Measurements from ENCODE around the gene G6PC3.

G6PC3 gene

DNA sequence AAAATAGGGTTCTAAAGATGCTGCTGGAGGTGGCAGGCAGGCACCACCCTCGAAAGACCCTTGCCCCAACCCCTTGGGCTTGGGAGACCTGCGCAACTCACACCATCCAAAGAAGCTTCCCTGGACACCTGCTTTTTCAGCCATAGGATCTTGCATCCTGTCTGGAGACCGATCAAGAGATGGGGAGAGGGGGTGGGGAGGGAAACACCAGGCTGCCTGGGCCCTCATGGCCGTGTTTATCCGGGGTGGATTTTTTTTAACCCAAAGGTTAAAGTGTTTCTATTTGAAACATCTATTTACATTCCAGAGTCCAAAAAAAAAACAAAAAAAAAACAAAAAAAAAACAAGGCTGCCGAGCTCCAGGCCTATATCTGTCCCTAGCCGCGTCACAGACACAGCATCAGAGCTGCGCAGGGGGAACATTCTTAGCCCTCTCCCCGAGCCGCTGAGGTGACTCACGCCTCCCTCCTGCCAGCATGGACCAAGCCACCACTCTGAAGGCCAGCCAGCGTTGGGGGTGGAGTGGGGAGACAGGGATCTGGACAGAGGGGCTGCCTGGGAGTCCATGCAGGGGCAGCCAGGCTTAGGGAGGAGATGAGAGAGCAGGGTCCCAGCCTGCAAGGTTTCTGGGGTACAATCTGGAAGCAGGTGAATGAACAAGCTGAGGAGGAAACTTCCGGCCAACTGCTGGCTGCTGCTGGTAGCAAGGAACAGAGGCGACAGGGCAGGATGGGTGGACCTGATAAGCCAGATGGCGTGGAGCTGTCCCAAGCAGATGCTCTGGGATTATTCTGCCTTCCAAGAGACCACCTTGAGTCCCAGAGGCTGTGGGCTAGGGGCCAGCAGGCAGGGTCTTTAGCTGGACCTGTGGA, 38.1 kb downstream of the G6PC3 start:
- peak; percentile 87 for DNase-seq (ENCODE audit: extremely low read depth, low read depth)
- 0 out of 2 replicates have a peak overlapping the region, but pooled peaks have one; percentile 2 for H3K4me3 ChIP-seq (replicated peaks; ENCODE audit: low read depth, low read length)
- TF ChIP-seq, protein P1, sequence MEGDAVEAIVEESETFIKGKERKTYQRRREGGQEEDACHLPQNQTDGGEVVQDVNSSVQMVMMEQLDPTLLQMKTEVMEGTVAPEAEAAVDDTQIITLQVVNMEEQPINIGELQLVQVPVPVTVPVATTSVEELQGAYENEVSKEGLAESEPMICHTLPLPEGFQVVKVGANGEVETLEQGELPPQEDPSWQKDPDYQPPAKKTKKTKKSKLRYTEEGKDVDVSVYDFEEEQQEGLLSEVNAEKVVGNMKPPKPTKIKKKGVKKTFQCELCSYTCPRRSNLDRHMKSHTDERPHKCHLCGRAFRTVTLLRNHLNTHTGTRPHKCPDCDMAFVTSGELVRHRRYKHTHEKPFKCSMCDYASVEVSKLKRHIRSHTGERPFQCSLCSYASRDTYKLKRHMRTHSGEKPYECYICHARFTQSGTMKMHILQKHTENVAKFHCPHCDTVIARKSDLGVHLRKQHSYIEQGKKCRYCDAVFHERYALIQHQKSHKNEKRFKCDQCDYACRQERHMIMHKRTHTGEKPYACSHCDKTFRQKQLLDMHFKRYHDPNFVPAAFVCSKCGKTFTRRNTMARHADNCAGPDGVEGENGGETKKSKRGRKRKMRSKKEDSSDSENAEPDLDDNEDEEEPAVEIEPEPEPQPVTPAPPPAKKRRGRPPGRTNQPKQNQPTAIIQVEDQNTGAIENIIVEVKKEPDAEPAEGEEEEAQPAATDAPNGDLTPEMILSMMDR (IDR thresholded peaks at IDR 0.05; ENCODE audit: low read depth, low read length, missing control alignments), result no peak

DNA sequence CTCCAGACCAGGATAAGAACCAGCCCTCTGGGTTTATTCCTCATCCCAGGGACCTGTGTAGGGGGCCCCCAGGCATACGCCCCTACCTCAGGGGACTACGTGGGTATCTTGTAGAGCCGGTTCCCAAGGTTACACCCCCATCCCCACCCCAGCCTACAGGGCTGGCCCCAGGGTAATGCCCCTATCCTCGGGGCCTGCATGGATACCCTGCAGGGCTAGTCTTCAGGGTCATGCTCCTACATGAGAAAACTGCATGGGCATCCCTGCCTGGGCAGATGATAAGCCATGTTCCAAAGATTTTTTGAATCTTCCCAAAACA, 38.7 kb downstream of the G6PC3 start:
- TF ChIP-seq, protein P1 (IDR thresholded peaks at IDR 0.05; ENCODE audit: low read depth, low read length, missing control alignments), result no peak
- 0 out of 2 replicates have a peak overlapping the region, but pooled peaks have one; percentile 2 for H3K4me3 ChIP-seq (replicated peaks; ENCODE audit: low read depth, low read length)

DNA sequence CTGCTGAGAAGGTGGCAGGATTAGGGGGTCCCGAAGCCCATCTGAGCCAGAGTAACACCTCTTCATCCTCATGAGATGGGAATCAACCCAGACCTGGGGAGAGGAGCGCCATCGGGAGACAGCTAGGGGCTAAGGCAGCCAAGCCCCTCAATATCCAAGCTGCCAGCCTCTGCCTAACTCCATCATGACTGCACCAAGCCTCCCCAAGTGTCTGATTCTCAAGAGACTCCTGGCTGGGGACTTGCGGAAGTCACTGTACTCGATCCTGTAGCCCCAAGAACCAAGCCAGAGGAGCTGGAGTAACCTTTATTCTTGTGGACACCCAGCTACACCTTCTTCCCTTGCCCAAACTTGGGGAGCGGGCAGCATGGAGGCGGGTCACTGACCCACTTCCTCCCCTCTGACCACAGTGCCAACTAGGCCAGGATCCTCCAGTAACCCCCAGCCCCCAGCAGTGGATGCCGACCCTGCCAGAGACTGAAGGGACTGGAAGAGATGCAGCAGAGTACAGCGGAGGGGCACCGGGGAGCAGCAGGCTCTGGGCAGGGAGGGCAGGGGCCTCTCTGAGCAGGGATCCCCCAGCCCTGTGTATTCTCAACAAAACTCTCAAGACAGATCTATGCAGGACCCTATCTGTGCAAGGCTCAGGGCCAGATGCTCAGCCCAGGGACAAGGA, 39.6 kb downstream of the G6PC3 start:
- no peak for DNase-seq (ENCODE audit: extremely low read depth, low read depth)
- TF ChIP-seq, protein P1 (IDR thresholded peaks at IDR 0.05; ENCODE audit: low read depth, low read length, missing control alignments), result no peak
- peak overlapping the region; percentile 31 for H3K4me3 ChIP-seq (replicated peaks; ENCODE audit: low read depth, low read length)

More for the DNA sequence above, 38.7 kb downstream of the G6PC3 start:
- no peak for DNase-seq (ENCODE audit: extremely low read depth, low read depth)

DNA sequence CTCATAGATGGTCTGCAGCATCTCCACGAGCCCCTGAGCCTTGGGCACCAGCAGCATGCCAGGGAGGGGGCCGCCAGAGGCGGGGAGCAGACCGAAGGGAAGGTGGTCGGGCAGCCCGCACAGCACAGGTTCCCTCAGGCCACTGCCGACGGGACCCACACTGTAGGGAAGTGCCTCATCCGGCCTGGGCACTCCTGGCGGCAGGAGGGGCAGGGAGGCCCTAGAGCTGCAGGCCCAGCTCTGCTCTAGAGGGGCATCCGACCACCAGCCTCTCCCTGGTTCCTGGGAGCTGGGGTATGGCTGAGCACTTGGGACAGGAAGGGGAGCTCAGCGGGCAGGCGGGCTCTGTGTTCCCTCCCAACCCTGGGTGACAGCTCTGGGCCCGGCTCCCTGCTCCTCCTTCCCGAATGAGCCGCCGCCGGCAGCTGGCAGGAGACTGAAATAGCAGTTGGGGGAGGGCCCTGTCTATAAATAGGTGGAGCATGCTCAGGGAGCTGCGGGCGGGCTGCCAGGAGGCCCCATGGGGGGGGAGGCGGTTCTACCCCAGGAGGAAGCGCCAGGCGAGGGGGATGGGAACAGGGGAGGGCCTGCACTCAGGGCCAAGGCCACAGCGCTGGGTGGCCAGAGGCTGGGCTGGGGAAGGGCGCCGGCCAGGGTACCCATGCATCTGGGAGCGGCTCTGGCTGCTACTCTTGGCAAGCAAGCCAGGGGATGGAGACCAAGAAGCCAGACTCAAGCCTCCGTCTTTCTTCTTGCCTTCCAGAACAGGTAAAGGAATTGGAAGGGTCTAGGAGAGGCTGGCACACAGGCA, 40.5 kb downstream of the G6PC3 start:
- DNase-seq (ENCODE audit: extremely low read depth, low read depth), result peak; percentile 68
- H3K4me3 ChIP-seq (replicated peaks; ENCODE audit: low read depth, low read length), result peak overlapping the region; percentile 31

DNA sequence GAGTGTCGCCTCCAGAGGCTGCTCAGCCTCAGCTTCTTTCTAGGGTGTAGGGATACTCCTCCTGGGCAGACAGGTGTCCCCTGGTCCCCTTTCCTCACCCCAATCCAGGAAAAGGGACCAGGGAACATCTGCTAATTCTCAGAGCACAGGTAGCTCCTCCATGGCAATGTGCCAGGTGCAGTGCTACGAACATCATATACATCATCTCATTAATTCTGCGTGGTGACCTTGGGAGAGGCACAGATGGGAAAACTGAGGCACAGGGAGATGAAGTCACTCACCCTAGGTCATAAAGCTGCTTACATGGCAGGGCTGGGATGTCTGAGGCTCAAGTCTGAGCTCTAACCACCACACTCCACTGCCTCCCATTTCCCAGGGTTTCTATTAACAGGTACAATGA, 41.2 kb downstream of the G6PC3 start:
- no peak for DNase-seq (ENCODE audit: extremely low read depth, low read depth)
- no peak overlapping the region for H3K4me3 ChIP-seq (replicated peaks; ENCODE audit: low read depth, low read length)
- TF ChIP-seq, protein P1 (IDR thresholded peaks at IDR 0.05; ENCODE audit: low read depth, low read length, missing control alignments), result no peak

More for the DNA sequence above, 40.5 kb downstream of the G6PC3 start:
- TF ChIP-seq, protein P1 (IDR thresholded peaks at IDR 0.05; ENCODE audit: low read depth, low read length, missing control alignments), result no peak

Data from HFF-Myc (cell line).